Uterus (tissue), 2 donors: ENCODE data around the gene CLDN20.

Experiments
- CTCF ChIP-seq, 4 experiments: fragments of 200-600 bp in 2 of 4; fragments of 450-650 bp in 2 of 4; sonication (generic) in 2 of 4; IDR thresholded peaks; one replicate each; pipeline ENCODE4 v1.5.1; 2016 to 2019; ENCODE audit warnings: antibody characterized with exemption in 4 of 4, mild to moderate bottlenecking in 2 of 4, moderate library complexity in 1 of 4
- POLR2A ChIP-seq, 2 donors: fragments of 450-650 bp; IDR thresholded peaks; one replicate each; pipeline ENCODE4 v1.6.1; 2016; ENCODE audit warnings: antibody characterized with exemption in 2 of 2, mild to moderate bottlenecking in 1 of 2, moderate library complexity in 1 of 2

DNA sequence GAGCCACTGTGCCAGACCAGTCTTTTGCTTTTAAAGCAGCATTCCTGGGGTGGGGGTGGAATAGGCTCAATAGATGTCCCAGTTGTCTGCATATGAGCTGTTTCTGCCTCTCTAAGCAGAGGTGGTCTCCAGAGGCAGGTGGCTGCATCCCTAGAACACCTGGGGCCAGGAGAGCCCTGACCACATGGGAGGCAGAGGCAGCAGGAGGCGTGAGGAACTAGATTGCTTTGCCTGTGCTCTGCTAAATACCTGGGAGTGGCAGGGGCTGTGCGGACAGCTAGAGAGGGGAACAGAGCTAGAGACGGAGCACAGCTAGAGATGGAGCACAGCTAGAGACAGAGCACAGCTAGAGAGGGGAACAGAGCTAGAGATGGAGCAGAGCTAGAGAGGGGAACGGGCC, 29.1 kb upstream of the CLDN20 start:
- TF ChIP-seq CTCF (IDR thresholded peaks at IDR 0.05) (no peak), POLR2A (IDR thresholded peaks at IDR 0.05) (no peak)
